Bronchial epithelial cell (primary cell): ENCODE data around the gene UTF1. TPM values are rescaled to one million over a fixed set of nuclear protein-coding genes. Genes with fewer than 3 reads are reported as not detected.
A peak's percentile ranks its signal among the peaks of the same experiment; 100 is the strongest.

Source experiments
- DNase-seq: peaks from one replicate; pipeline ENCODE4 v3.0.0-alpha.2; 2010; ENCODE audit warnings: low read depth
- FAIRE-seq: peaks from 2 replicates; lab custom pipeline; 2011; peaks lifted over from hg19 to GRCh38; lab: Jason Lieb, UNC
- H3K27me3 ChIP-seq: 2 replicates; pipeline ENCODE4 v1.5.1; 2011; ENCODE audit warnings: low read length; ENCODE audit not compliant: control insufficient read depth, insufficient read depth
- H3K36me3 ChIP-seq: 2 replicates; pipeline ENCODE4 v1.5.1; 2011; ENCODE audit warnings: low read length; ENCODE audit not compliant: control insufficient read depth, insufficient read depth
- H3K4me3 ChIP-seq: 2 replicates; pipeline ENCODE4 v1.5.1; 2011; ENCODE audit warnings: mild to moderate bottlenecking, low read depth, low read length, control low read depth
- total RNA-seq: library from RNA; depleted of rRNA; stranded (reverse); fragments of >200 nt; gene quantifications from 2 replicates; pipeline ENCODE4 v1.2.1, GENCODE V29; 2014
- TF ChIP-seq, protein P1 (sequence below): IDR thresholded peaks from 2 replicates; pipeline ENCODE4 v1.5.1; 2011; ENCODE audit warnings: mild to moderate bottlenecking, moderate library complexity, low read length, control low read depth, inconsistent platforms; ENCODE audit not compliant: insufficient read depth, severe bottlenecking

UTF1 gene
- total RNA-seq, 1 donor from 2014 or later: not detected

DNA sequence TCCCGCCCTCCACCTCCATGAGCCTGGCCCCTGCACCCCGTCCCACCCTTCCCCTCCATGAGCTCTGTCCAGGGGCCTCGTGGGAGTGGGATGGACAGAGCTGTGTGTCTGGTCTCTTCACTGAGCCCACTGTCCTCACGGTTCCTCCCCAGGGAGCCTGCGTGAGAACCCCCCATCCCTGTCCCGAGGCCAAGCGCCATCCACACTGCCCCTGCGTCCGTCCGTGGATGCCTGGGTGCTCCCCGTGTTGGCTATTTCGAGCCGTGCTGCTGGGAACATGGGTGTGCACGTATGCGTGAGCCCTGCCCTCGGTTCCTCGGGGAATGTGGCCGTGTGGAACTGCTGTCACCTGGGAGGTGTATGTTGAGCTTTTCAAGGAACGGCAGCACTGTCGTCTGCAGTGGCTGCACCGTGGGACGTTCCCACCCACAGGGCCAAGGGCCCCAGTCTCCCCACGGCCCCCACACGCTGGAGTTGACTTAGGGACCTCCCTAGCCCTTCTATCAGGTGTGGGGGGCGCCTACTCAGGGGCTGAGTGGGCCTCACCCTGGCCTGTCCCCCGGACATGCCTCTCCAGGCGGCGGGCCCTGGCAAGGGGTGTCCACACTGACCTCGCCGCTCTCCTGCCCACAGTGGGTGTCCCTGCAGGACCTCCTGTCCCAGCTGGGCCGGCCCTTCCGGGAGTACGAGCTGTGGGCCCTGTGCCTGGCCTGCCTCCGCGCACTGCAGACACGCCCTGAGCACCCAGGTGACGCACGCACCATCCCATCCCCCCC, 41.9 kb upstream of the UTF1 start:
- H3K27me3 ChIP-seq: no peaks in the 10 kb centered on the region
- no peaks in the 10 kb centered on the region for H3K36me3 ChIP-seq
- FAIRE-seq (no peak), DNase-seq (no peak)
- TF ChIP-seq, protein P1, sequence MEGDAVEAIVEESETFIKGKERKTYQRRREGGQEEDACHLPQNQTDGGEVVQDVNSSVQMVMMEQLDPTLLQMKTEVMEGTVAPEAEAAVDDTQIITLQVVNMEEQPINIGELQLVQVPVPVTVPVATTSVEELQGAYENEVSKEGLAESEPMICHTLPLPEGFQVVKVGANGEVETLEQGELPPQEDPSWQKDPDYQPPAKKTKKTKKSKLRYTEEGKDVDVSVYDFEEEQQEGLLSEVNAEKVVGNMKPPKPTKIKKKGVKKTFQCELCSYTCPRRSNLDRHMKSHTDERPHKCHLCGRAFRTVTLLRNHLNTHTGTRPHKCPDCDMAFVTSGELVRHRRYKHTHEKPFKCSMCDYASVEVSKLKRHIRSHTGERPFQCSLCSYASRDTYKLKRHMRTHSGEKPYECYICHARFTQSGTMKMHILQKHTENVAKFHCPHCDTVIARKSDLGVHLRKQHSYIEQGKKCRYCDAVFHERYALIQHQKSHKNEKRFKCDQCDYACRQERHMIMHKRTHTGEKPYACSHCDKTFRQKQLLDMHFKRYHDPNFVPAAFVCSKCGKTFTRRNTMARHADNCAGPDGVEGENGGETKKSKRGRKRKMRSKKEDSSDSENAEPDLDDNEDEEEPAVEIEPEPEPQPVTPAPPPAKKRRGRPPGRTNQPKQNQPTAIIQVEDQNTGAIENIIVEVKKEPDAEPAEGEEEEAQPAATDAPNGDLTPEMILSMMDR: no peak
- no peak overlapping the region for H3K4me3 ChIP-seq

DNA sequence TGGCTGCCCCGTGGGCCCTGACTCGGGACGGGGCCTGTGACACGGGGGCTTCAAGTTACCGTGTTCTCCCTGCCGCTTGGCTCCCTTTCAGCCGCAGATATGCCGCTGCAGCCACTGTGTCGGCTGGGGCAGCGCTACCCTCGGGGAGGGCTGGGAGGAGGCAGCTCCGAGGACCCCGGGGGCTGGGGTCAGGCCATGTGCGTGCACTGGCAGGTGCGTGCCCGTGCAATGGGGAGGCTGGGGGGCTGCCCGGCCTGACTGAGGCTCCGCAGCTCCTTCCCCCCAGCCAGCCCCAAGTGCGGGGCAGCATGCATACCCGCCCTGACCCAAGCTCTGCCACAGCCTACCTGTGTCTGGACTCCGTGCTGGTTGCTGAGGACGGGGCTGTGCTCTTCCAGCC, 40.8 kb upstream of the UTF1 start:
- no peaks in the 10 kb centered on the region for H3K36me3 ChIP-seq
- TF ChIP-seq, protein P1: no peak
- H3K4me3 ChIP-seq: no peak overlapping the region
- no peak for DNase-seq
- no peak for FAIRE-seq
- no peaks in the 10 kb centered on the region for H3K27me3 ChIP-seq

- no peak for FAIRE-seq
These were observed 40.3 kb upstream of the UTF1 start for GRCh38 chr10:133189726-133190125.

DNA sequence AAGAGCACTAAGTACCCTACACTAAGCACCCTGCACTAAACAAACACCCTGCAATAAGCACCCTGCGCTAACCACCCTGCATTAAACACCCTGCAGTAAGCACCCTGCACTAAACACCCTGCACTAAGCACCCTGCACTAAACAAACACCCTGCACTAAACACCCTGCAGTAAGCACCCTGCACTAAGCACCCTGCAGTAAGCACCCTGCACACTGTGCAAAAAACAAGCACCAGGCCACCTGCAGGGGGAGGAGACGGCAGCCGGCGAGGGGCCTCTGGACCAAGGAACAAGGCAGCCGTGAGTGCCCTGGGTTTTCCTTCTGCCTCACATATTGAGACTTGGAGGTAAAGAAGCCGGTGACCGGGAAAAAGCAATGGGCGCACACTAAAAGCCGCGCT, 39.8 kb upstream of the UTF1 start:
- TF ChIP-seq, protein P1: no peak
- no peaks in the 10 kb centered on the region for H3K27me3 ChIP-seq
- FAIRE-seq (no peak), DNase-seq (no peak)
- H3K36me3 ChIP-seq: no peaks in the 10 kb centered on the region
- no peak overlapping the region for H3K4me3 ChIP-seq

More at GRCh38 chr10:133189726-133190125, 40.3 kb upstream of the UTF1 start:
- Histone ChIP-seq H3K27me3 (no peaks in the 10 kb centered on the region), H3K4me3 (no peak overlapping the region), H3K36me3 (no peaks in the 10 kb centered on the region)
- TF ChIP-seq, protein P1: no peak
- no peak for DNase-seq

- no peak overlapping the region for H3K4me3 ChIP-seq
These were observed 38.4 kb upstream of the UTF1 start for GRCh38 chr10:133191651-133192050.

More at GRCh38 chr10:133191651-133192050, 38.4 kb upstream of the UTF1 start:
- TF ChIP-seq, protein P1: no peak
- Histone ChIP-seq H3K36me3 (no peaks in the 10 kb centered on the region), H3K27me3 (no peaks in the 10 kb centered on the region)
- no peak for DNase-seq
- peak; percentile 47 for FAIRE-seq
